HepG2 (cell line): Measurements from ENCODE around the gene PCDHGA5. TPM values are rescaled to one million over a fixed set of nuclear protein-coding genes. Genes with fewer than 3 reads are reported as not detected.

Experiments used
- ARID4A ChIP-seq: sonication (generic); formaldehyde crosslinking; IDR thresholded peaks from 2 replicates; pipeline ENCODE4 v1.5.0; 2020; ENCODE audit warnings: mild to moderate bottlenecking, missing genetic modification reagents, borderline replicate concordance
- BRD4 ChIP-seq: sonication (generic); formaldehyde crosslinking; IDR thresholded peaks from 2 replicates; pipeline ENCODE4 v1.4.0; 2020; ENCODE audit warnings: missing genetic modification reagents
- CCDC6 ChIP-seq: sonication (generic); formaldehyde crosslinking; IDR thresholded peaks from 2 replicates; pipeline ENCODE4 v1.8.1; 2022; ENCODE audit warnings: mild to moderate bottlenecking, missing genetic modification reagents, moderate library complexity
- GZF1 ChIP-seq: sonication (generic); formaldehyde crosslinking; IDR thresholded peaks from 2 replicates; pipeline ENCODE4 v1.5.1; 2020; ENCODE audit warnings: mild to moderate bottlenecking, missing genetic modification reagents
- HMG20B ChIP-seq: conservative IDR thresholded peaks from 2 replicates; pipeline ENCODE4 v1.6.1; 2016; ENCODE audit warnings: missing genetic modification reagents, missing compliant biosample characterization
- KLF11 ChIP-seq: IDR thresholded peaks from 2 replicates; pipeline ENCODE4 v1.6.1; 2016; ENCODE audit warnings: missing compliant biosample characterization
- MBD4 ChIP-seq: IDR thresholded peaks from 2 replicates; pipeline ENCODE4 v1.6.1; 2012; ENCODE audit warnings: low read length, inconsistent platforms, borderline replicate concordance
- MYNN ChIP-seq: sonication (generic); formaldehyde crosslinking; IDR thresholded peaks from 2 replicates; pipeline ENCODE4 v1.4.0; 2020; ENCODE audit warnings: mild to moderate bottlenecking, low read depth, missing genetic modification reagents
- NFE2L2 ChIP-seq: fragments of 150-350 bp; IDR thresholded peaks from 2 replicates; pipeline ENCODE4 v1.6.1; 2014; ENCODE audit warnings: low read length
- POLR2A ChIP-seq, 2 experiments: IDR thresholded peaks; 2 replicates each; pipeline ENCODE4 v1.6.1; 2011; ENCODE audit warnings: low read depth in 2 of 2, low read length in 2 of 2, mild to moderate bottlenecking in 1 of 2, moderate library complexity in 1 of 2; ENCODE audit not compliant: insufficient read depth in 1 of 2
- THAP11 ChIP-seq: IDR thresholded peaks from 2 replicates; pipeline ENCODE4 v1.6.1; 2016; ENCODE audit warnings: missing biosample characterization, missing genetic modification reagents
- ZKSCAN1 ChIP-seq: fragments of 150-350 bp; IDR thresholded peaks from 2 replicates; pipeline ENCODE4 v1.6.1; 2014; ENCODE audit warnings: low read length
- ZNF205 ChIP-seq: IDR thresholded peaks from 2 replicates; pipeline ENCODE4 v1.6.1; 2018; ENCODE audit warnings: missing biosample characterization, missing genetic modification reagents
- ZNF234 ChIP-seq: sonication (generic); formaldehyde crosslinking; conservative IDR thresholded peaks from 2 replicates; pipeline ENCODE4 v1.5.1; 2020; ENCODE audit warnings: mild to moderate bottlenecking, missing genetic modification reagents
- ZNF275 ChIP-seq: sonication (generic); formaldehyde crosslinking; IDR thresholded peaks from 2 replicates; pipeline ENCODE4 v1.8.0; 2022; ENCODE audit warnings: missing genetic modification reagents, mild to moderate bottlenecking, inconsistent platforms, borderline replicate concordance
- ZNF644 ChIP-seq: IDR thresholded peaks from 2 replicates; pipeline ENCODE4 v1.6.1; 2016; ENCODE audit warnings: low read depth
- ZSCAN20 ChIP-seq: sonication (generic); formaldehyde crosslinking; IDR thresholded peaks from 2 replicates; pipeline ENCODE4 v1.4.0; 2020; ENCODE audit warnings: missing genetic modification reagents, mild to moderate bottlenecking, borderline replicate concordance
- polyA plus RNA-seq, 8 experiments: library from polyadenylated mRNA; depleted of rRNA in 3 of 8; stranded (reverse) in 7 of 8; unstranded in 1 of 8; fragments of >200 nt; fragmentation: Illumina TruSeq in 4 of 8; extraction: Trizol in 4 of 8; gene quantifications; 2 replicates each; pipeline versions ENCODE4 v1.2.1 to v1.2.3, GENCODE V29; 2011 to 2016; ENCODE audit warnings: low read depth in 4 of 8, missing spikeins in 1 of 8, mixed read lengths in 1 of 8; ENCODE audit not compliant: insufficient read depth in 1 of 8
- total RNA-seq, 5 experiments: library from RNA; depleted of rRNA; stranded (reverse); fragments of >200 nt; fragmentation: Illumina TruSeq; extraction: Trizol; gene quantifications; 2 replicates each; pipeline ENCODE4 v1.2.3, GENCODE V29; 2016; ENCODE audit warnings: low read depth in 1 of 5
- TF ChIP-seq, protein P1 (sequence below), 2 experiments: IDR thresholded peaks; 2 replicates each; pipeline ENCODE4 v1.6.1; 2011 to 2012; ENCODE audit warnings: low read length in 2 of 2, borderline replicate concordance in 1 of 2, low read depth in 1 of 2, mild to moderate bottlenecking in 1 of 2, moderate library complexity in 1 of 2
- TF ChIP-seq, protein P2 (sequence below): sonication (generic); formaldehyde crosslinking; IDR thresholded peaks from 2 replicates; pipeline ENCODE4 v1.8.1; 2023; ENCODE audit warnings: mild to moderate bottlenecking, missing genetic modification reagents

The PCDHGA5 gene
- total and polyA plus RNA-seq, 2 of the 13 experiments (the other 11 are each of a cell fraction or from before 2014, with no cell fraction given): 0.27 to 0.32 TPM

GRCh38 chr5:141320225-141321169 lies 43.5 kb upstream of the PCDHGA5 start, which contains the start of gene TAF7 (continued):
- TF ChIP-seq, protein P1, sequence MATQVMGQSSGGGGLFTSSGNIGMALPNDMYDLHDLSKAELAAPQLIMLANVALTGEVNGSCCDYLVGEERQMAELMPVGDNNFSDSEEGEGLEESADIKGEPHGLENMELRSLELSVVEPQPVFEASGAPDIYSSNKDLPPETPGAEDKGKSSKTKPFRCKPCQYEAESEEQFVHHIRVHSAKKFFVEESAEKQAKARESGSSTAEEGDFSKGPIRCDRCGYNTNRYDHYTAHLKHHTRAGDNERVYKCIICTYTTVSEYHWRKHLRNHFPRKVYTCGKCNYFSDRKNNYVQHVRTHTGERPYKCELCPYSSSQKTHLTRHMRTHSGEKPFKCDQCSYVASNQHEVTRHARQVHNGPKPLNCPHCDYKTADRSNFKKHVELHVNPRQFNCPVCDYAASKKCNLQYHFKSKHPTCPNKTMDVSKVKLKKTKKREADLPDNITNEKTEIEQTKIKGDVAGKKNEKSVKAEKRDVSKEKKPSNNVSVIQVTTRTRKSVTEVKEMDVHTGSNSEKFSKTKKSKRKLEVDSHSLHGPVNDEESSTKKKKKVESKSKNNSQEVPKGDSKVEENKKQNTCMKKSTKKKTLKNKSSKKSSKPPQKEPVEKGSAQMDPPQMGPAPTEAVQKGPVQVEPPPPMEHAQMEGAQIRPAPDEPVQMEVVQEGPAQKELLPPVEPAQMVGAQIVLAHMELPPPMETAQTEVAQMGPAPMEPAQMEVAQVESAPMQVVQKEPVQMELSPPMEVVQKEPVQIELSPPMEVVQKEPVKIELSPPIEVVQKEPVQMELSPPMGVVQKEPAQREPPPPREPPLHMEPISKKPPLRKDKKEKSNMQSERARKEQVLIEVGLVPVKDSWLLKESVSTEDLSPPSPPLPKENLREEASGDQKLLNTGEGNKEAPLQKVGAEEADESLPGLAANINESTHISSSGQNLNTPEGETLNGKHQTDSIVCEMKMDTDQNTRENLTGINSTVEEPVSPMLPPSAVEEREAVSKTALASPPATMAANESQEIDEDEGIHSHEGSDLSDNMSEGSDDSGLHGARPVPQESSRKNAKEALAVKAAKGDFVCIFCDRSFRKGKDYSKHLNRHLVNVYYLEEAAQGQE (IDR thresholded peaks at IDR 0.05; ENCODE audit: borderline replicate concordance in 1 of 2, low read depth in 1 of 2, low read length in 2 of 2): 0 out of 4 replicates have a peak, but pooled peaks of 1 of the 2 experiments have one; percentile 8
- TF ChIP-seq ARID4A (CRISPR knock-in tag): peak; percentile 80
- TF ChIP-seq ZNF644 (CRISPR knock-in tag): 0 out of 2 replicates have a peak, but pooled peaks have one; percentile 59
- 0 out of 2 replicates have a peak, but pooled peaks have one; percentile 70 for TF ChIP-seq MYNN (CRISPR knock-in tag)
- peak; percentile 64; the same call in 1 of the 2 replicates for TF ChIP-seq ZNF234 (CRISPR knock-in tag)
- TF ChIP-seq ZSCAN20 (CRISPR knock-in tag): no peak
- TF ChIP-seq, protein P2, sequence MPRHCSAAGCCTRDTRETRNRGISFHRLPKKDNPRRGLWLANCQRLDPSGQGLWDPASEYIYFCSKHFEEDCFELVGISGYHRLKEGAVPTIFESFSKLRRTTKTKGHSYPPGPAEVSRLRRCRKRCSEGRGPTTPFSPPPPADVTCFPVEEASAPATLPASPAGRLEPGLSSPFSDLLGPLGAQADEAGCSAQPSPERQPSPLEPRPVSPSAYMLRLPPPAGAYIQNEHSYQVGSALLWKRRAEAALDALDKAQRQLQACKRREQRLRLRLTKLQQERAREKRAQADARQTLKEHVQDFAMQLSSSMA (CRISPR knock-in tag): peak; percentile 36; the same call in 1 of the 2 replicates
- TF ChIP-seq ZKSCAN1: no peak
- 0 out of 2 replicates have a peak, but pooled peaks have one; percentile 8 for TF ChIP-seq HMG20B (CRISPR knock-in tag)
- 0 out of 2 replicates have a peak, but pooled peaks have one; percentile 6 for TF ChIP-seq BRD4 (CRISPR knock-in tag)
- TF ChIP-seq GZF1: no peak
- no peak for TF ChIP-seq MBD4
- no peak for TF ChIP-seq NFE2L2
- no peak for TF ChIP-seq ZNF205 (CRISPR knock-in tag)
- TF ChIP-seq ZNF275 (CRISPR knock-in tag): 0 out of 2 replicates have a peak, but pooled peaks have one; percentile 19
- TF ChIP-seq CCDC6 (CRISPR knock-in tag): no peak; the same call in 1 of the 2 replicates
- TF ChIP-seq POLR2A (IDR thresholded peaks at IDR 0.05; ENCODE audit: insufficient read depth in 1 of 2, low read depth in 2 of 2, low read length in 2 of 2): peak; percentile 87 to 95
- peak; percentile 84 for TF ChIP-seq THAP11 (CRISPR knock-in tag)
- TF ChIP-seq KLF11: no peak
